Calu3 (cell line): ENCODE data around the gene NLRP12. TPM values are rescaled to one million over a fixed set of nuclear protein-coding genes. Genes with fewer than 3 reads are reported as not detected.
"Not testable (repeated sequence)": the region's sequence is repeated elsewhere in the genome, so short reads cannot be mapped to it uniquely, and the experiment has no call there.

ENCODE experiments used
- BruUV-seq: library from RNA; stranded (reverse); fragments of 400-500 nt; replicated peaks from 2 replicates; lab custom pipeline; 2021; lab: Mats Ljungman, UMichigan
- CTCF ChIA-PET: fragments of 300-600 bp; sonication (Branson Sonifier 250); formaldehyde crosslinking; loops from one replicate; lab custom pipeline; 2022; ENCODE audit warnings: antibody characterized with exemption; lab: Charles Lee
- DNase-seq: peaks from one replicate; pipeline ENCODE4 v3.0.0; 2022
- H3K27ac Mint-ChIP-seq: one replicate; pipeline ENCODE4 v1.8.0; 2022; ENCODE audit warnings: mixed read lengths; ENCODE audit not compliant: unreplicated experiment
- H3K27me3 Mint-ChIP-seq: one replicate; pipeline ENCODE4 v1.8.0; 2022; ENCODE audit warnings: mixed read lengths; ENCODE audit not compliant: unreplicated experiment
- H3K36me3 Mint-ChIP-seq: one replicate; pipeline ENCODE4 v1.8.0; 2022; ENCODE audit warnings: mild to moderate bottlenecking, moderate library complexity, mixed read lengths; ENCODE audit not compliant: insufficient read depth, unreplicated experiment
- H3K4me1 Mint-ChIP-seq: one replicate; pipeline ENCODE4 v1.8.0; 2022; ENCODE audit warnings: mild to moderate bottlenecking, low read depth, mixed read lengths; ENCODE audit not compliant: unreplicated experiment
- H3K4me3 Mint-ChIP-seq: one replicate; pipeline ENCODE4 v1.8.0; 2022; ENCODE audit warnings: mild to moderate bottlenecking, low read depth, moderate library complexity, mixed read lengths; ENCODE audit not compliant: unreplicated experiment
- H3K9me3 Mint-ChIP-seq: one replicate; pipeline ENCODE4 v1.8.0; 2022; ENCODE audit warnings: low read depth, mixed read lengths; ENCODE audit not compliant: unreplicated experiment
- CTCF ChIP-seq: fragments of 200-600 bp; IDR thresholded peaks from one replicate; pipeline ENCODE4 v1.8.0; 2022; ENCODE audit warnings: antibody characterized with exemption; ENCODE audit not compliant: unreplicated experiment
- intact Hi-C: fragments of 100-400 bp; cut with micrococcal nuclease; formaldehyde crosslinking; loops from one replicate; pipeline ENCODE4 v1.10.0; 2022; ENCODE audit not compliant: unreplicated experiment
- total RNA-seq: library from RNA; stranded (reverse); gene quantifications from 2 replicates; pipeline ENCODE4 v1.2.3, GENCODE V29; 2022

The NLRP12 gene
- total RNA-seq, 1 experiment from 2014 or later = not detected

GRCh38 chr19:53832861-53833260 lies 8.7 kb upstream of the NLRP12 start:
- H3K4me3 Mint-ChIP-seq, H3K36me3 Mint-ChIP-seq, H3K27ac Mint-ChIP-seq, H3K4me1 Mint-ChIP-seq, BruUV-seq, DNase-seq, intact Hi-C loops, H3K9me3 Mint-ChIP-seq: not testable (repeated sequence)
- H3K27me3 Mint-ChIP-seq = peaks cover 38% of the 10 kb centered on the region
- CTCF ChIA-PET = interaction anchor here (0.7 kb wide), 1 partner anchor 32 kb away, joined by 3 read pairs; no protein-coding TSS in a partner anchor

- H3K4me3 Mint-ChIP-seq = no peak overlapping the region
- no TSS peak for BruUV-seq
- H3K27ac Mint-ChIP-seq = no peak overlapping the region
- CTCF ChIA-PET = interaction anchor here (0.6 kb wide), 1 partner anchor 31 kb away, joined by 4 read pairs; no protein-coding TSS in a partner anchor
- no peak for DNase-seq
- peaks cover 13% of the 10 kb centered on the region for H3K4me1 Mint-ChIP-seq
- TF ChIP-seq CTCF = no peak
- H3K9me3 Mint-ChIP-seq = no peaks in the 10 kb centered on the region
- H3K27me3 Mint-ChIP-seq = peaks cover 19% of the 10 kb centered on the region
- H3K36me3 Mint-ChIP-seq = no peaks in the 10 kb centered on the region
- intact Hi-C loops = no loop called here
Measured at GRCh38 chr19:53828531-53828930, 4.4 kb upstream of the NLRP12 start.

GRCh38 chr19:53826876-53827275 lies 2.8 kb upstream of the NLRP12 start:
- no TSS peak for BruUV-seq
- H3K9me3 Mint-ChIP-seq = no peaks in the 10 kb centered on the region
- no peaks in the 10 kb centered on the region for H3K36me3 Mint-ChIP-seq
- no peak for TF ChIP-seq CTCF
- DNase-seq = no peak
- H3K27ac Mint-ChIP-seq = no peak overlapping the region
- CTCF ChIA-PET = interaction anchor here (0.6 to 1.2 kb wide), 4 partner anchors 8 to 1326 kb away, joined by 3 to 4 read pairs (median 3); partner anchors contain the start of gene TTYH1
- H3K4me3 Mint-ChIP-seq = no peak overlapping the region
- H3K27me3 Mint-ChIP-seq = peaks cover 3% of the 10 kb centered on the region
- intact Hi-C loops = no loop called here
- H3K4me1 Mint-ChIP-seq = peaks cover 14% of the 10 kb centered on the region

- H3K9me3 Mint-ChIP-seq = no peaks in the 10 kb centered on the region
- no peaks in the 10 kb centered on the region for H3K27me3 Mint-ChIP-seq
- DNase-seq = no peak
- H3K4me3 Mint-ChIP-seq = no peak overlapping the region
- intact Hi-C loops = no loop called here
- H3K36me3 Mint-ChIP-seq = no peaks in the 10 kb centered on the region
- H3K27ac Mint-ChIP-seq = no peak overlapping the region
- CTCF ChIA-PET = no interaction called here
- no TSS peak for BruUV-seq
- TF ChIP-seq CTCF = no peak
- peaks cover 14% of the 10 kb centered on the region for H3K4me1 Mint-ChIP-seq
Measured at GRCh38 chr19:53823380-53824120, 564 bp downstream of the NLRP12 start.

GRCh38 chr19:53819861-53820260 lies 4.3 kb downstream of the NLRP12 start:
- CTCF ChIA-PET = no interaction called here
- intact Hi-C loops = no loop called here
- BruUV-seq = no TSS peak
- TF ChIP-seq CTCF = no peak
- no peak for DNase-seq
- Mint-ChIP-seq H3K27ac (no peak overlapping the region), H3K36me3 (no peaks in the 10 kb centered on the region), H3K9me3 (no peaks in the 10 kb centered on the region), H3K27me3 (no peaks in the 10 kb centered on the region), H3K4me3 (no peak overlapping the region), H3K4me1 (peaks cover 14% of the 10 kb centered on the region)
